Stomach (tissue), 4 donors: ENCODE measurements around the gene PTPRF.

Source experiments
- CTCF ChIP-seq, 7 experiments: fragments of 450-650 bp in 4 of 7; fragments of 200-600 bp in 3 of 7; sonication (generic) in 3 of 7; IDR thresholded peaks; one replicate each; pipeline ENCODE4 v1.5.1; 2016 to 2019; ENCODE audit warnings: antibody characterized with exemption in 7 of 7, control low read depth in 2 of 7, mild to moderate bottlenecking in 1 of 7
- EP300 ChIP-seq: sonication (generic); formaldehyde crosslinking; IDR thresholded peaks from one replicate; pipeline ENCODE4 v1.6.1; 2017; ENCODE audit warnings: antibody characterized with exemption
- POLR2A ChIP-seq, 4 donors: fragments of 450-650 bp; IDR thresholded peaks; one replicate each; pipeline ENCODE4 v1.6.1; 2016; ENCODE audit warnings: antibody characterized with exemption in 4 of 4, control low read depth in 2 of 4, mild to moderate bottlenecking in 1 of 4, moderate library complexity in 1 of 4
- POLR2AphosphoS5 ChIP-seq, 3 donors: sonication (generic); formaldehyde crosslinking; IDR thresholded peaks; one replicate each; pipeline ENCODE4 v1.6.1; 2016; ENCODE audit warnings: antibody characterized with exemption in 3 of 3

DNA sequence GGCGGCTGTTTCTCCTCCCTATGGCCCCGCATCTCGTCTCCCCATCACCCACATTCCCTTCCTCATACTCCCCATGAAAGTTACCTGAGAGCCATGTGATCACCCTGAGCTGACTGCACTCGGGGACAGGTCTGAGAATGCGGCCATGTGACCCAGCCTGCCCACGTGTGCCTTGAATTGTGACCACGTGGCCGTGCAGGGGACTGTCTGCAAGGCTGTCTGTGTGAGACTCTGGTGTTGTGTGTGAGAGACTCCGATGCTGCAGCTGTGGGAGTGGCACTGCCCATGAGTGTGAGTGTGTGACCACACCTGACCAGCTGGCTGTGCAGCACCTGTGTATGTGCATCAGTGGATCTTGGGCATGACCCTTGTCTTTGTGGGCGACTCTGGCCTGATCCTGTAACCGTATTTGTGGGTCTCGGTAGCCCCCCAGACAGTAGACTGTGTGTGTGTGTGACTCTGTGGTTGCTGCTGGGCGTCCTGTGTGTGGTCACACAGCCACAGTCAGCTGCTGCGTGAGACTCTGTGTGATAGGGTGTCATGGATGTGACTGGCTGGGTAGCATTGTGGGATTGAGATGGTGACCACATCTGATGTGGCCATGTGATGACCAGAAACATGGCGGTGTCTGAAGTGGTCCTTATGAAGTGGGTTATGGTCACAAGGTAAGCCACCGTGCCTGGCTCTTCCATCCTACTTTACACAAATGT is 62.4 kb downstream of the PTPRF start:
- TF ChIP-seq POLR2AphosphoS5 (IDR thresholded peaks at IDR 0.05) (no peak), CTCF (IDR thresholded peaks at IDR 0.05) (no peak), POLR2A (IDR thresholded peaks at IDR 0.05) (no peak), EP300 (no peak)
